Measurements from ENCODE around the gene HSPB1. TPM values are rescaled to one million over a fixed set of nuclear protein-coding genes. Genes with fewer than 3 reads are reported as not detected.

Gene HSPB1
- total and polyA plus RNA-seq, 2 of the 13 experiments (the other 11 are each of a cell fraction or from before 2014, with no cell fraction given): 21.0 to 38.6 TPM

- ChIA-PET POLR2A (interaction anchor here (0.6 kb wide), 1 partner anchor 23 kb away, joined by 3 read pairs; no protein-coding TSS in a partner anchor), CTCF (ENCODE audit: low intra/inter-chr PET ratio, low total read pairs) (interaction anchor here (0.7 to 1.0 kb wide), 2 partner anchors 34 to 68 kb away, joined by 3 read pairs; no protein-coding TSS in a partner anchor)
- no peaks in the 10 kb centered on the region for H3K9me3 ChIP-seq (ENCODE audit: low read length)
- no peak overlapping the region for H2AFZ ChIP-seq (ENCODE audit: low read length)
- H3K4me3 ChIP-seq (replicated peaks in 1 of 3; ENCODE audit: insufficient read depth in 1 of 3, low read depth in 2 of 3, low read length in 3 of 3): no peak overlapping the region
- WGBS (ENCODE audit: low lambda C conversion rate): 35% methylated on average over 24 of the region's 25 CpGs
- intact Hi-C loops (cut with micrococcal nuclease; ENCODE audit: unreplicated experiment) (no loop called here), in situ Hi-C loops (cut with HindIII; ENCODE audit: extremely low pct_ligation_motif_present, low pct_unique_long_range_greater_than_20kb) (loop anchor here (5.0 kb wide), 1 partner anchor 37 kb away; no protein-coding TSS in a partner anchor)
- DNase-seq (ENCODE audit: low spot score): no peak
- no peak for TF ChIP-seq HNF4A (CRISPR knock-in tag; IDR thresholded peaks at IDR 0.05)
- TF ChIP-seq, protein P1, sequence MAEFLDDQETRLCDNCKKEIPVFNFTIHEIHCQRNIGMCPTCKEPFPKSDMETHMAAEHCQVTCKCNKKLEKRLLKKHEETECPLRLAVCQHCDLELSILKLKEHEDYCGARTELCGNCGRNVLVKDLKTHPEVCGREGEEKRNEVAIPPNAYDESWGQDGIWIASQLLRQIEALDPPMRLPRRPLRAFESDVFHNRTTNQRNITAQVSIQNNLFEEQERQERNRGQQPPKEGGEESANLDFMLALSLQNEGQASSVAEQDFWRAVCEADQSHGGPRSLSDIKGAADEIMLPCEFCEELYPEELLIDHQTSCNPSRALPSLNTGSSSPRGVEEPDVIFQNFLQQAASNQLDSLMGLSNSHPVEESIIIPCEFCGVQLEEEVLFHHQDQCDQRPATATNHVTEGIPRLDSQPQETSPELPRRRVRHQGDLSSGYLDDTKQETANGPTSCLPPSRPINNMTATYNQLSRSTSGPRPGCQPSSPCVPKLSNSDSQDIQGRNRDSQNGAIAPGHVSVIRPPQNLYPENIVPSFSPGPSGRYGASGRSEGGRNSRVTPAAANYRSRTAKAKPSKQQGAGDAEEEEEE (CRISPR knock-in tag; IDR thresholded peaks at IDR 0.05; ENCODE audit: borderline replicate concordance): no peak
- no peak for TF ChIP-seq SKI (IDR thresholded peaks at IDR 0.05; ENCODE audit: partially characterized antibody)
- TF ChIP-seq ZIK1 (CRISPR knock-in tag; IDR thresholded peaks at IDR 0.05; ENCODE audit: borderline replicate concordance, low read depth): no peak
- TF ChIP-seq, protein P2, sequence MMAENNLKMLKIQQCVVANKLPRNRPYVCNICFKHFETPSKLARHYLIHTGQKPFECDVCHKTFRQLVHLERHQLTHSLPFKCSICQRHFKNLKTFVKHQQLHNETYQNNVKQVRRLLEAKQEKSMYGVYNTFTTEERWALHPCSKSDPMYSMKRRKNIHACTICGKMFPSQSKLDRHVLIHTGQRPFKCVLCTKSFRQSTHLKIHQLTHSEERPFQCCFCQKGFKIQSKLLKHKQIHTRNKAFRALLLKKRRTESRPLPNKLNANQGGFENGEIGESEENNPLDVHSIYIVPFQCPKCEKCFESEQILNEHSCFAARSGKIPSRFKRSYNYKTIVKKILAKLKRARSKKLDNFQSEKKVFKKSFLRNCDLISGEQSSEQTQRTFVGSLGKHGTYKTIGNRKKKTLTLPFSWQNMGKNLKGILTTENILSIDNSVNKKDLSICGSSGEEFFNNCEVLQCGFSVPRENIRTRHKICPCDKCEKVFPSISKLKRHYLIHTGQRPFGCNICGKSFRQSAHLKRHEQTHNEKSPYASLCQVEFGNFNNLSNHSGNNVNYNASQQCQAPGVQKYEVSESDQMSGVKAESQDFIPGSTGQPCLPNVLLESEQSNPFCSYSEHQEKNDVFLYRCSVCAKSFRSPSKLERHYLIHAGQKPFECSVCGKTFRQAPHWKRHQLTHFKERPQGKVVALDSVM (CRISPR knock-in tag; IDR thresholded peaks at IDR 0.05): no peak
- TF ChIP-seq ZNF792 (CRISPR knock-in tag; IDR thresholded peaks at IDR 0.05): no peak
- H3K79me2 ChIP-seq (ENCODE audit: insufficient read depth, low read length): no peaks in the 10 kb centered on the region
- H3K36me3 ChIP-seq (replicated peaks in 1 of 2; ENCODE audit: control insufficient read depth in 1 of 2, insufficient read depth in 2 of 2, low read length in 2 of 2): no peaks in the 10 kb centered on the region
- no peak for FAIRE-seq
- H3K27ac ChIP-seq (ENCODE audit: extremely low read length, insufficient read depth, low read length): no peak overlapping the region
- H3K4me2 ChIP-seq (ENCODE audit: low read depth, low read length): no peak overlapping the region
- H4K20me1 ChIP-seq (ENCODE audit: insufficient read depth, low read length): no peaks in the 10 kb centered on the region
- no peak for ATAC-seq
- H3K27me3 ChIP-seq (ENCODE audit: control insufficient read depth in 1 of 2, insufficient read depth in 2 of 2, low read length in 2 of 2): peaks cover 11 to 63% of the 10 kb centered on the region in 2 experiments
- H3K9ac ChIP-seq (ENCODE audit: insufficient read depth, low read depth, low read length): no peak overlapping the region
- BruUV-seq (replicated peaks): no TSS peak
- peaks cover 12% of the 10 kb centered on the region for H3K4me1 ChIP-seq (ENCODE audit: insufficient read depth, low read length)
Observed at GRCh38 chr7:76280408-76280807, 22.1 kb upstream of the HSPB1 start.

Data from HepG2 (cell line).